ENCODE results near the gene SLX4IP. TPM values are rescaled to one million over a fixed set of nuclear protein-coding genes. Genes with fewer than 3 reads are reported as not detected.

Gene SLX4IP
- total RNA-seq, 1 donor from 2014 or later: 8.6 TPM

DNA sequence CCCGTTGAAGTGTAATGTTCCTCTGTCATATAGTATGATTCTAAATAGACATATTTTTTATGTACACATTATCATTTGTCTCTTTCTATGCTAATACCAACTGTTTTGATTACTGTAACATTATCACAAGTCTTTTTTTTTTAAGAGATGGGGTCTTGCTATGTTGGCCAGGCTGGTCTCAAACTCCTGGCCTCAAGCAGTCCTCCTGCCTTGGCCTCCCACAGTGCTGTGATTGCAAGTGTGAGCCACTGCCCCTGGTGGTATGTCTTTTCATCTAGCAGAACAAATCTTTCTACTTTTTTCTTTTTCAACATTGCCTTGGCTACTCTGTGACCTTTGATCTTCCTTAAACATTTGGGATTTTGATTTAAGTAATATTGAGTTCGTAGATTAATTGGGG, 57.7 kb downstream of the SLX4IP start:
- intact Hi-C loops (cut with micrococcal nuclease): no loop called here
- H3K27ac Mint-ChIP-seq: no peak overlapping the region
- CTCF ChIA-PET: no interaction called here
- H3K27me3 Mint-ChIP-seq: no peaks in the 10 kb centered on the region
- no peaks in the 10 kb centered on the region for H3K9me3 Mint-ChIP-seq
- peaks cover 17% of the 10 kb centered on the region for H3K4me1 Mint-ChIP-seq
- TF ChIP-seq, protein P1, sequence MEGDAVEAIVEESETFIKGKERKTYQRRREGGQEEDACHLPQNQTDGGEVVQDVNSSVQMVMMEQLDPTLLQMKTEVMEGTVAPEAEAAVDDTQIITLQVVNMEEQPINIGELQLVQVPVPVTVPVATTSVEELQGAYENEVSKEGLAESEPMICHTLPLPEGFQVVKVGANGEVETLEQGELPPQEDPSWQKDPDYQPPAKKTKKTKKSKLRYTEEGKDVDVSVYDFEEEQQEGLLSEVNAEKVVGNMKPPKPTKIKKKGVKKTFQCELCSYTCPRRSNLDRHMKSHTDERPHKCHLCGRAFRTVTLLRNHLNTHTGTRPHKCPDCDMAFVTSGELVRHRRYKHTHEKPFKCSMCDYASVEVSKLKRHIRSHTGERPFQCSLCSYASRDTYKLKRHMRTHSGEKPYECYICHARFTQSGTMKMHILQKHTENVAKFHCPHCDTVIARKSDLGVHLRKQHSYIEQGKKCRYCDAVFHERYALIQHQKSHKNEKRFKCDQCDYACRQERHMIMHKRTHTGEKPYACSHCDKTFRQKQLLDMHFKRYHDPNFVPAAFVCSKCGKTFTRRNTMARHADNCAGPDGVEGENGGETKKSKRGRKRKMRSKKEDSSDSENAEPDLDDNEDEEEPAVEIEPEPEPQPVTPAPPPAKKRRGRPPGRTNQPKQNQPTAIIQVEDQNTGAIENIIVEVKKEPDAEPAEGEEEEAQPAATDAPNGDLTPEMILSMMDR (IDR thresholded peaks at IDR 0.05): no peak
- ATAC-seq (ENCODE audit: low read depth) (no peak), DNase-seq (no peak)
- POLR2A ChIA-PET: no interaction called here
- H3K36me3 Mint-ChIP-seq (ENCODE audit: low read depth): peaks cover 1% of the 10 kb centered on the region
- H3K4me3 Mint-ChIP-seq: no peak overlapping the region

DNA sequence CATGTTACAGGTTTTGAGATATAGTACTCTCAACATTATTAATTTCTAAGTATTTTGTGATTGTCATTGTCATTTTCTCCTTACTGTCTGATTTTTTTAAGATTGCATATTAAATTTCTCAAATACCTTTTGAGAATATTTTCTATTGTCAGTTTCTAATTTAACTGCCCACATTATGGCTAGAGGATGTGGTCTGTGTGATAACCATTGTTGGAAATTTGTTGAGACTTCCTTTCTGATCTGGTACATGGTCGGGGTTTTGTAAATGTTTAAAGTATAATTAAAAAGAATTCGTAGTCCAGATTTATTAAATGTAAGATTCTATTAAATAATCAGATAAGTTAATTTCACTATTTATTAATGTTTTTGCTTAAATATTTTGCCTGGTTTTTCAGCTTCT, 60.1 kb downstream of the SLX4IP start:
- Mint-ChIP-seq H3K27me3 (no peaks in the 10 kb centered on the region), H3K27ac (no peak overlapping the region), H3K4me3 (no peak overlapping the region), H3K9me3 (no peaks in the 10 kb centered on the region), H3K36me3 (ENCODE audit: low read depth) (peaks cover 1% of the 10 kb centered on the region), H3K4me1 (peaks cover 17% of the 10 kb centered on the region)
- DNase-seq: no peak
- ATAC-seq (ENCODE audit: low read depth): no peak
- POLR2A ChIA-PET: no interaction called here
- CTCF ChIA-PET: no interaction called here
- intact Hi-C loops (cut with micrococcal nuclease): no loop called here
- TF ChIP-seq, protein P1 (IDR thresholded peaks at IDR 0.05): no peak

DNA sequence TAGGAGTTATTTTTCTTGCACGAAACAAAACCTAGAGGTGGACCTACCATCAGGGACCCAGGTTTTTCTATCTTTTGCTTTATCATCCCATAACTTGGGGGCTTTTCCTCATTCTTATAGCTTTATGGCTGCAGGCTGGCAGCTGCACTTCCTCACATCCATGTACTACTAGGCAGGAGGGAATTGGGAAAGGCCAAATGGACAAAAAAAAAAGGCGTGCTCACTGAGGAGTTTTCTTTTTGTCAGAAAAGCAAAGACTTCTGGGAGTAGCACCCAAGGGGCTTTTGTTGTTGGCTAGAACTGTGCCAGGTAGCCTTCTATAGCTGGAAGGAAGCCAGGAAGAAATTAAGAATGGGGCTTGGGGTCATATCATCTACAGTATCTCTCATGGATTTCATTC, 61.4 kb downstream of the SLX4IP start:
- no peak overlapping the region for H3K27ac Mint-ChIP-seq

DNA sequence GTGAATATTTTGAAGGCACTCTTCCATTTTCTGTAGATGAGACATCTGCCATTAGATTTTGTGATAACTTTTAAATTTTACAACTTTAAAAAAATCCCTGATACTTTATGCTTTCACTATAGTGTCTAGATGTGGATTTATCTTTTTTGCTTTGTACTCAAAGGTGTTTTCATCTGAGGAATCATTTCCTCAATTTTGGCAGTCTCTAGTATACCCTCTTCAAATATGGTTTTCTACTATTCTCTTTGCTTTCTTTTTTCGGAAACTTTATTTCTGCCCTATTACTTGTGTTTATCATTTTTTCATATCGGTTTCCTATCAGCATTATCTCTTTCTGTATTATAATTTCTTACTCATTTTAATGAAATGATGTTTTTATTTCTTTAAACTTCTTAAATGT, 62.2 kb downstream of the SLX4IP start:
- CTCF ChIA-PET: no interaction called here
- no peak for ATAC-seq (ENCODE audit: low read depth)
- Mint-ChIP-seq H3K4me3 (no peak overlapping the region), H3K27me3 (no peaks in the 10 kb centered on the region), H3K36me3 (ENCODE audit: low read depth) (peaks cover under 1% of the 10 kb centered on the region), H3K4me1 (peaks cover 19% of the 10 kb centered on the region), H3K9me3 (no peaks in the 10 kb centered on the region), H3K27ac (no peak overlapping the region)
- no peak for DNase-seq
- intact Hi-C loops (cut with micrococcal nuclease): no loop called here
- TF ChIP-seq, protein P1 (IDR thresholded peaks at IDR 0.05): no peak
- POLR2A ChIA-PET: no interaction called here

More for the DNA sequence above, 61.4 kb downstream of the SLX4IP start:
- Mint-ChIP-seq H3K4me1 (peaks cover 20% of the 10 kb centered on the region), H3K36me3 (ENCODE audit: low read depth) (peaks cover 1% of the 10 kb centered on the region), H3K4me3 (no peak overlapping the region), H3K9me3 (no peaks in the 10 kb centered on the region), H3K27me3 (no peaks in the 10 kb centered on the region)
- CTCF ChIA-PET: no interaction called here
- ATAC-seq (ENCODE audit: low read depth) (no peak), DNase-seq (no peak)
- TF ChIP-seq, protein P1 (IDR thresholded peaks at IDR 0.05): no peak
- intact Hi-C loops (cut with micrococcal nuclease): no loop called here
- POLR2A ChIA-PET: no interaction called here

DNA sequence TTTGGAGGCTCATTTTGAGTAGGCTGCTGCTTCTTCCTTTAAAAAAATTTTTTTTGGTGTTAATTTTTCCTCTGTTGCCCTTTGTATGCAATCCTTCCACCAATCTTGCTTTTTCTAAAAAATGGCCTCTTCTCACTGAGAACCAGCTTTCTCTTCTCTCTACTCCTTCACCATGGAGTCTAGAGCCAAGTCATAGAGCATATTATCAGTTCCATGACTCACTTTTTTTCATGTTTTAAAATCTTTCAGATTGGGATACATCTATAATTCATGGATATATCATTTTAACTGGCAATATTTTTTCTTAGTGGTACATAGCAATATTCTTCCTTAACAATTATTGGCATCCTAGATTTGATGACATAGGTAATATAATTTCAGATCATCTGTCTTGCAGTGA, 62.7 kb downstream of the SLX4IP start:
- H3K27ac Mint-ChIP-seq: no peak overlapping the region
- ChIA-PET CTCF (no interaction called here), POLR2A (no interaction called here)
- no peaks in the 10 kb centered on the region for H3K36me3 Mint-ChIP-seq (ENCODE audit: low read depth)
- no peak overlapping the region for H3K4me3 Mint-ChIP-seq
- intact Hi-C loops (cut with micrococcal nuclease): no loop called here
- H3K9me3 Mint-ChIP-seq: no peaks in the 10 kb centered on the region
- no peak for DNase-seq
- H3K4me1 Mint-ChIP-seq: peaks cover 22% of the 10 kb centered on the region
- TF ChIP-seq, protein P1 (IDR thresholded peaks at IDR 0.05): no peak
- no peak for ATAC-seq (ENCODE audit: low read depth)
- no peaks in the 10 kb centered on the region for H3K27me3 Mint-ChIP-seq

Data from activated B cell treated with CpG ODN at 0.5 μM for 24 hours (primary cell).